ENCODE measurements around the gene NRXN3.

Gene NRXN3

GRCh38 chr14:79608446-79608845 lies 1438.3 kb downstream of the NRXN3 start:
- DNase-seq, result no peak
- in situ Hi-C loops (cut with HindIII; ENCODE audit: low pct_ligation_motif_present, low pct_unique_long_range_greater_than_20kb, low sequenced_read_pairs), result no loop called here

- no peak for DNase-seq
- in situ Hi-C loops (cut with HindIII; ENCODE audit: low pct_ligation_motif_present, low pct_unique_long_range_greater_than_20kb, low sequenced_read_pairs), result no loop called here
Measured at GRCh38 chr14:79613625-79614024, 1443.5 kb downstream of the NRXN3 start.

- no peak for DNase-seq
- in situ Hi-C loops (cut with HindIII; ENCODE audit: low pct_ligation_motif_present, low pct_unique_long_range_greater_than_20kb, low sequenced_read_pairs), result no loop called here
Measured at GRCh38 chr14:79614448-79614847, 1444.3 kb downstream of the NRXN3 start.

DNA sequence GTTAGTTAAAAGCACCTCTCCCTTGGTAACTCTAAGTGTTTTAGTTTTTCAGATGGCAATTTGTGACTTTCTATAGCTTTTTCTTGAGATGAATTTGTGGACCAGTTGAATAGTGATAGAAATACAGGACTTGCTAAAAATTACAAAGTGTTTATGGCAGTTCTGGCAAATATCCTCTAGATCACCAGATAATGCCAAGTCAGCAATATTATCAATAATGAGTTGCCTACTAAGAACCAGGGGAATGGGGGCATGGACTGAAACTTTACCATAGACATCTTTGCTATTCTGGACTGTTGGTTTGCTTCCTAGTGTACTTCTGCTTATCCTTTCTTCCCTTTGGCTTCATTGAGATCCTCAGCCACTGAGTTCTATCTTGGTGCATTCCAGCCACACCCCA lies 1456.9 kb downstream of the NRXN3 start:
- no peak for DNase-seq
- in situ Hi-C loops (cut with HindIII; ENCODE audit: low pct_ligation_motif_present, low pct_unique_long_range_greater_than_20kb, low sequenced_read_pairs), result no loop called here

DNA sequence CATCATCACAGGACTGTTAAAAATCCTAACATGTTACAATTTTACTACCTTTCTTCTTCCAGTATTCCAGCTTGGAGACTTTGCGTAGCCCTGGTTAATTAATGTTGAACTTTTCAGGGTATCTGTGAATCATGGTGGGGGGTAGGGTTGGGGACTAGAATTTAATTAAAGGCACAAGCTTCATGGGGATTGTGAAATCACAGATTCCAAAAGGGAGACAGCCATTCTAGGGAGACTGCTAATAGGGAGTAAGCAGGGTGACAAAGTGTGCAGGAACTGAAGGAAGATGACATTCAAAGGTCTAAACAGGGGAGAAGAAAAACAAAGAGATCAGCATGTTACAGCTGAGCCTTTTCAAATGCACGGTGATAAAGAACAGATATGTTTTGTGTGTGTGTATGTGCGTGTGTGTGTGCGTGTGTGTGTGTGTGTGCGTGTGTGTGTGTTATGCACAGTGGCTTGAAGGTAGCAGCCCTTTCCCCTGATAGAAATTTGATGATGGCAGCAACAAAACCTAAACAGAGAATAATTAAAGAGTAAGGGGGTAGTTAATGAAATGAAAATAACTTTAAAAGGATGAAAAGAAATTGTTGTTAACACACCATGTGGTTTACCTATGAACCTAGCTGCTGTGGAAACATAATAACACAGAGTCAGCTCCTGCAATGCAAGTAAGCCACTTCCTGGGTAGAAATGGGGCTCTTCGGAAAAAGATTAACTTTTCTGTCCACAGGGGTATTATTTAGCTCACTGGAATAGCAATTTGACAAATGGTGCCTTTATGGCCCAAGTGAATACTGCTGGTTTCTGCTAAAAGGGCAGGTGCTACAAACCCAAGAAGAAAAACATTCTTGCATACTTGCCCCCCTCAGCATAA lies 1459.5 kb downstream of the NRXN3 start:
- in situ Hi-C loops (cut with HindIII; ENCODE audit: low pct_ligation_motif_present, low pct_unique_long_range_greater_than_20kb, low sequenced_read_pairs), result no loop called here

GRCh38 chr14:79630288-79630960 lies 1460.3 kb downstream of the NRXN3 start:
- peak; percentile 1 for DNase-seq
- in situ Hi-C loops (cut with HindIII; ENCODE audit: low pct_ligation_motif_present, low pct_unique_long_range_greater_than_20kb, low sequenced_read_pairs), result no loop called here

More for the DNA sequence above, 1459.5 kb downstream of the NRXN3 start:
- DNase-seq, result peak; percentile 9

GRCh38 chr14:79631276-79631675 lies 1461.1 kb downstream of the NRXN3 start:
- no peak for DNase-seq
- in situ Hi-C loops (cut with HindIII; ENCODE audit: low pct_ligation_motif_present, low pct_unique_long_range_greater_than_20kb, low sequenced_read_pairs), result no loop called here

GRCh38 chr14:79638672-79639266 lies 1468.6 kb downstream of the NRXN3 start:
- in situ Hi-C loops (cut with HindIII; ENCODE audit: low pct_ligation_motif_present, low pct_unique_long_range_greater_than_20kb, low sequenced_read_pairs), result no loop called here
- no peak for DNase-seq

DNA sequence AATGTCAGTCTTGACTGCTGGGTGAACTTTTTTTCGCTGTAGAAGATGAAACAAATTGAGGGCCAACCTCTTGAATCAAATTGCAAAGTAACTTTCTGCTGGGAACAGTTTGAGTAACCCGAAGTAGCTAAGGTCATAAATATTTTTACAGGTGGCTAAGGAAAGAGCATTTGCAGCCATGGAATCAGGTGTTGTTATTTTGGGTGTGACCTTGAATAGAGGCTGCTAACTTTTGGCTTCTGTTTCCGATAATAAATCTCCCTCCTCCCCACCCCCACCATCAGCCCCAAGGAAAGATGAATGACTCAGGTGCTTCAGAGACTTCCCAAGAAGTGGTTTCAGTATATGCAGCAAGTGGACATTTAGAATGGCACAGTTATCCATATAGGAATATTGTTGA lies 1469.4 kb downstream of the NRXN3 start:
- DNase-seq, result no peak
- in situ Hi-C loops (cut with HindIII; ENCODE audit: low pct_ligation_motif_present, low pct_unique_long_range_greater_than_20kb, low sequenced_read_pairs), result no loop called here

- in situ Hi-C loops (cut with HindIII; ENCODE audit: low pct_ligation_motif_present, low pct_unique_long_range_greater_than_20kb, low sequenced_read_pairs), result no loop called here
- DNase-seq, result no peak
Measured at GRCh38 chr14:79641371-79641770, 1471.2 kb downstream of the NRXN3 start.

GRCh38 chr14:79643132-79643531 lies 1473.0 kb downstream of the NRXN3 start:
- in situ Hi-C loops (cut with HindIII; ENCODE audit: low pct_ligation_motif_present, low pct_unique_long_range_greater_than_20kb, low sequenced_read_pairs), result no loop called here
- DNase-seq, result no peak

DNA sequence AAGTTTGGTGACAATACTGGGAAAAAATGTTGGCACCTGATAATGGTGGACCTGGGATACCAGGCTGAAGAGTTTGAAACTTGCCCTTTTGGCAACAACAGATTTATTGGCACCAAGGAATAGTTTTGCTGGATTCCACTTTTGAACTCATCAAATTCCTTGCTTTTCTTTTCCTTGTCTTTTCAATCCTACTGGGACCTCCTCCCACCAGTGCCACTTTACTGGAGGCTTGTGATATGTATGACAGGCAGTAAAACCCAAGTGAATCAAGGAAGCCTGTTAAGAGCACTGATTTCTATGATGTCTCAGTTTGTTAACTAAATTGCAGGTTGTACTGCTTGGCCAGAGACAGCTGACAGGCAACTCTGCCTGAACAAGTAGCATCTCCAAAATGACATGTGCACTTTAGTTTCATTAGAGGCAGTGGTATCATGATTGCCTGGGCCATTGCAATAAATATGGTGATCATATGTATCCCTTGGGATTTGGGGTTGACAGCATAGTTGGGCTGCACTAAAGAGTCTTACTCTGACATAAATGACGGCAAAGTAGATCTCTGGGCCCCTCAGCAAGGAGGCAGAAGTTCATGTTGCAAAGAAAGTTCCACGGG lies 1475.7 kb downstream of the NRXN3 start:
- in situ Hi-C loops (cut with HindIII; ENCODE audit: low pct_ligation_motif_present, low pct_unique_long_range_greater_than_20kb, low sequenced_read_pairs), result no loop called here
- no peak for DNase-seq

DNA sequence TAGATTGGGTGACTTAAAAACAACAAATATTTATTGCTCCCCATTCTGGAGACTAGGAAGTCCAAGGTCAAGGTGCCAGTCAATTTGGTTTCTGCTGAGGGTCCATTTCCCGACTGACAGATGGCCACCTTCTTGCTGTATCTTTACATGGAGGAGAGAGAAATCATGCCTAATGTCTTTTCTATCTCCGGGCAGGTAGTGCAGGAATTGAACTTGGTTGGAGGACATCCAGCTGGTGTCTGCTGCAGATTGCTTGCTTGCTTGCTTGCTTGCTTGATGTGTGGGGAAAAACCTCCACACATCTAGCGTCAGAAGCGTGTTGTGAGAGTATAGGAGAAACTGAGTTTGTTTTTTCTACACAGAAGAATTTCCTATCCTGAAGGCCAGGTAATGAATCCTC lies 1479.7 kb downstream of the NRXN3 start:
- no peak for DNase-seq
- in situ Hi-C loops (cut with HindIII; ENCODE audit: low pct_ligation_motif_present, low pct_unique_long_range_greater_than_20kb, low sequenced_read_pairs), result no loop called here

DNA sequence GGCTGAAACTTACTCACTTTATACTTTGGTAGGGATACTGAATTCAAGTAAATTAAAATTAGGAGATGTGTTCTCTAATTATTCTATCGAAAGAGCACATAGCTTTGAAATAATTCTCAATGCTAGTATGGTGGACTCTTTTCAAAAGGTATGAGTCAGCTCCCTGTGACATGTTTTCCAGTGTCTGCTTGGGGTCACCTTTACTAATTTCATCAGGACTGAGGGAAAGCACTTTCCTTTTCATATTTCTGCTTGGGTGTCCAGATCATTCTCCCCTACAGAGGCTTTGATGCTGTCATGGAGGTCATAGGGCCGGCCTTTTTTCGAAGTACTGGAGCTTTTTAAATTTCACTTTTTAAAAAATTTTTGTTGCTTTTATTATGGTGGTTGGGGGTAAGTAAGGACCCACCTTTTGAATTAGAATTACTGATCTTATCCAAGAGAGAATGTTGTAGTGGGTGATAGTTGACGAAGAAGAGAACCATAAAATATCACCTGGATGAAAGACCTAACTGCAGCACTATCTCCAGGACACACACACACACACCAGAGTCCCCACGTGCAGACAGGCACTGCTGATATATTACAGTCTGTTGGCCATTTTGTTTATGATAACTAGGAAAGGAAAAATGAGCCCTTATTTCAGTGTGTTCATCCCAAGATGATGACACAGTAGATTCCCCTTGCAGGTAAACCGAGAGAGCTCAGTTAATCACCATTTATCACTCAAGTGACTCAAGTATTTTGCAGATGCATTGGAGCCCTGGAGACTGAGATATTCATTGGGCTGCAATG lies 1482.5 kb downstream of the NRXN3 start:
- DNase-seq, result no peak
- in situ Hi-C loops (cut with HindIII; ENCODE audit: low pct_ligation_motif_present, low pct_unique_long_range_greater_than_20kb, low sequenced_read_pairs), result no loop called here

DNA sequence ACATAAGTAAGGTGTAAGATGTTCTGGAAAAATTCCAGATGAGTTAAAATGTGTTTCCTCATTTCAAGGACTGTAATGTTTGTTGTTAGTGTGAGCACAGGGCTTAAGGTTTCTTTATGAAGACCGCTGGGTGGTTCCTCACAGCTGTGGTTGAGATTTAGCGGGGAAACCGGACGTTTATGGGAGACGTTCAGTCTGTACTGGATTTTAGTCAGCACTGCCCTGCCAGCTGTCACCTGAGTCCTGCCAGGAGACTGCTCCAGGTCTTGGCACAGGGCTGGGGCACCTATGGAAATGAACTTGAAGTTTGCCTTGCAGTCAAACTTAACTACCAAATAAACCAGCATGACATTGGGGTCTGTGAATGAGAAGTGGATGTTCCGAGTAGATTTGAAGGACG lies 1485.9 kb downstream of the NRXN3 start:
- DNase-seq, result no peak
- in situ Hi-C loops (cut with HindIII; ENCODE audit: low pct_ligation_motif_present, low pct_unique_long_range_greater_than_20kb, low sequenced_read_pairs), result no loop called here

DNA sequence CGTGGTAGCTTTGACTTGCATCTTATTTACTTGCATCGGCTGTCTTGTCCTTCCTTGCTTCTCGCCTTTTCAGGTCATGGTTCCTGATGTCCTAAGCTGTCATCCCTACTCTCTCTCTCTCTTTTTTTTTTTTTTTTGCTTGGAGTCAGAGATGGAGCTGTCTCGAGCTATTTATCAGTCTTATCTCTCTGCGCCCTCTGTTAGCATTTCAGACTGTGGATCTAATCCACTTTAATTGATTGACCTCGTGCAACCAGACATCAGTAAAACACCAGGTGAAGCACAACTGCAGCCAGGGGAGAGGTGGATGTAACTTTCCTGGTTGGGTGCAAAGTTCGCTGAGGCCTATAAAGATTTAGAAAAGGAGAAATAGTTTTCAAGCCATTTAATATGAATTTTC lies 1486.3 kb downstream of the NRXN3 start:
- DNase-seq, result no peak
- in situ Hi-C loops (cut with HindIII; ENCODE audit: low pct_ligation_motif_present, low pct_unique_long_range_greater_than_20kb, low sequenced_read_pairs), result no loop called here

- in situ Hi-C loops (cut with HindIII; ENCODE audit: low pct_ligation_motif_present, low pct_unique_long_range_greater_than_20kb, low sequenced_read_pairs), result no loop called here
- no peak for DNase-seq
Measured at GRCh38 chr14:79658221-79658620, 1488.0 kb downstream of the NRXN3 start.

- DNase-seq, result no peak
- in situ Hi-C loops (cut with HindIII; ENCODE audit: low pct_ligation_motif_present, low pct_unique_long_range_greater_than_20kb, low sequenced_read_pairs), result no loop called here
Measured at GRCh38 chr14:79658769-79659168, 1488.6 kb downstream of the NRXN3 start.

All from ACHN (cell line).